Stimulated activated CD4-positive, alpha-beta T cell treated with anti-CD3 and anti-CD28 coated beads, Interleukin-2, amount 100 ng/mL, for 4 hours (primary cell): ENCODE data around the gene DENND1A.

ENCODE experiments used
- DNase-seq: peaks from one replicate; pipeline ENCODE4 v3.0.0-alpha.2; 2020; ENCODE audit warnings: low read depth

DENND1A gene

DNA sequence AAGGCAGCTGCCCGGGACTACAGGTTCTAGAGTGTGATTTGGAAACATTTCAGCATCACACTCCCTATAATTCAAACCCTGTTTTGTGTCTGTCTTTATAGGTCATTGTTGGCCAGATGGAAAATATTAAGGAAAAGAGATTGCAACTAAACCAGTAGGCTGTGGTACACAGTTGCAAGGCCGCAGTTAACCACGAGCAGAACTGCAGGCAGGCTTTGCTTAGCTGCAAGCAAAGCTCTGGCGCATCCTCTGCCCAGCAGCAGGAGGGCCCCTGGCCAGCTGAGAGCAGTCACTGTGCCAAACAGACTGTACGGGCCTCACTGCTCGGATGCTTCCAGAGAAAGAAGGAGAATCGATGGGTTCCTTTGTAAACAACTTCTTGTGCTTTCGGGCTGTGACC, 204.5 kb downstream of the DENND1A start:
- DNase-seq, result no peak

DNA sequence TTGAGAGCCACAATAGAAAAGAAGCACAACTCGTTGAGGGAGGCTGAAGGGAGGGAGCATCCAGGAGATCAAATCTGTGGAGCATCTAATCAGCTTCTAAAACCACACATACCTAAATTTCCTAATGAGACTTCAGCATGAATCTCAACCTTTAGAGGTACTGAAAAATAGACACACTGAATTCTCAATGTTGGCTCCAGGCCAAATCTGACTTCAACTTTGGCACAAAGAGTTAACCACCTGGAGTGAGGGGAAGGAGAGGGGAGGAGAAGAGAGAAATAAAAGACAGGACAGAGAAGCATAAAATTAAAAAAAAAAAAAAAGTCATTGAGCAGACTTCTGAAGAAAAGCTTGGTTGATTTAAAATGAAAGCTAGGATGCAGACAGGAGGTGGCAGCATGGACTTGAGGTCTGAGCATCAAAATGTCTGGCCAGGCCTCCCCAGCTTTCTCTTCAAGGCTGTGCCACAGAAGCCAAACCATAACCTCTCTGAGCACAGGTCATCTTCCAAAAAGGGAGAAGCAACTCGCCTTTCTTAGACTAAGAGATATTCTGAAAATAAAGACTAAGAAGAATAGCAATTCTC, 205.6 kb downstream of the DENND1A start:
- no peak for DNase-seq

DNA sequence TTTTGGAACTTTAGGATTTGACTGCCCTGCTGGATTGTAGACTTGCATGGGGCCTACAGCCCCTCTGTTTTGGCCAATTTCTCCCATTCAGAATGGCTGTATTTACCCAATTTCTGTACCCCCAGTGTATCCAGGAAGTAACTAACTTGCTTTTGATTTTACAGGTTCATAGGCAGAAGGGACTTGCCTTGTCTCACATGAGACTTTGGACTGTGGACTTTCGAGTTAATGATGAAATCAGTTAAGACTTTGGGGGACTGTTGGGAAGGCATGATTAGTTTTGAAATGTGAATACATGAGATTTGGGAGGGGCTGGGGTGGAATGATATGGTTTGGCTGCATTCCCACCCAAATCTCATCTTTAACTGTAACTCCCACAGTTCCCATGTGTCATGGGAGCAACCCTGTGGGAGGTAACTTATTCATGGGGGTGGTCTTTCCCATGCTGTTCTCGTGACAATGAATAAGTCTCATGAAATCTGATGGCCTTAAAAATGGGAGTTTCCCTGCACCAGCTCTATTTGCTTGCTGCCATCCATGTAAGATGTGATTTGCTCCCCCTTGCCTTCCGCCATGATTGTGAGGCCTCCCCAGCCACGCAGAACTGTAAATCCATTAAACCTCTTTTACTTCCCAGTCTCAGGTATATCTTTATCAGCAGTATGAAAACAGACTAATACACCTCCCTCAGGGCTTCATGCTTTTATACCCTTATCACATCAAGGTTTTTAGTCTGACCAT, 206.6 kb downstream of the DENND1A start:
- DNase-seq, result no peak

DNA sequence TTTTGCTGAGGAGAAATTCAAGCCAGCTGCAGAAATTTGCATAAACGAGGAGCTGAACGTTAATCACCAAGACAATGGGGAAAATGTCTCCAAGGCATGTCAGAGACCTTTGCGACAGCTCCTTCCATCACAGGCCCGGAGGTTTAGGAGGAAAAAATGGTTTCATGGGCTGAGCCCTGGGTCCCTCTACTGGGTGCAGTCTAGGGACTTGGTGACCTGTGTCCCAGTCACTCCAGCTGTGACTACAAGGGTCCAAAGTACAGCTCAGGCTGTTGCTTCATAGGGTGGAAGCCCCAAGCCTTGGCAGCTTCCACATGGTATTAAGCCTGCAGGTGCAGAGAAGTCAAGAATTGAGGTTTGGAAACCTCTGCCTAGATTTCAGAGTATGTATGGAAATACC, 207.5 kb downstream of the DENND1A start:
- no peak for DNase-seq

DNA sequence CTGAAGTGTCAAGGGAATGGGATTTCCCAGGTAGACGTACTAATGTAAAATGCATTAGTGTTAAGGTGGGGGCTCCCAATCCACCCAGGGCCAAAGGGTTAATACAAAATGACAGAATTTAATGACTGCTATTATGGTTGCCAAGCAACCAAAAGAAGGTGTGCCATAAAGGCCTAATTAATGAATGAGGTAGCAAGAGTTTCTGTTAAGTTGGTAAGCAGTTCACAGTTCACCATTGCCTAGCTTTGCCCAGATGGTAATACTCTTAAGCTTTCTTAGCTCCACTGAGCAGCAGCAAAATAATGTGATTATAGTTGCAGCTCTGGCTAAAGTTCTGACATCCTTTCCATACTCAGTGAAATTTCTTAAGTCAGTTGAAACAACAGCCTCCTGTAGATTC, 211.7 kb downstream of the DENND1A start:
- DNase-seq, result no peak

DNA sequence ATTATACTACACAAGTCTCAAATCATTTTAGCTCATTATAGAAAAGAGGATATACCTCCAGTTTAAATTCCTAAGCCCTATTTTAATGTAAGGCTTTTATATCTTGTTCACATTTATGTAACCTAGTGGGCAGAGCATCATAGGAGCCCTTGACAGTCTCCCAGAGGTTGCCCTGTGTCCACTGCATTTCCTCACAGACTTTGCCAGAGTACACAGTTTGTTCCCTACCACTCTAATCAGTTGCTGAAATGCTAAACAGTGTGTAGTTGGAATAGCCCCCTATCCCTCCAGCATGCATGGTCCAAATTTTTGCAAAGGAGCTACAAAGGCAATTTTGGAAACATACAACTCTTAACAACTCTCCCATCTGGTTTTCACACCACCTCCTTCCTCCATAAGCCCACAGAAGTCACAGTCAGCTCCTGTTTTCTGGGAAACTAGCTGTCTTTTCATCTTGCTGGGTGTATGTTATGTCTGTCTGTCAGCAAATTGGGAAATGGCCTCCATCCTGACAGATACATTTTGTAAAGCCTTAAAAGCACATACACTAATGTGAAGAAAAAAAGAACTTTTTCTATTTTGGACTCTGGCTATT, 212.2 kb downstream of the DENND1A start:
- DNase-seq, result no peak

DNA sequence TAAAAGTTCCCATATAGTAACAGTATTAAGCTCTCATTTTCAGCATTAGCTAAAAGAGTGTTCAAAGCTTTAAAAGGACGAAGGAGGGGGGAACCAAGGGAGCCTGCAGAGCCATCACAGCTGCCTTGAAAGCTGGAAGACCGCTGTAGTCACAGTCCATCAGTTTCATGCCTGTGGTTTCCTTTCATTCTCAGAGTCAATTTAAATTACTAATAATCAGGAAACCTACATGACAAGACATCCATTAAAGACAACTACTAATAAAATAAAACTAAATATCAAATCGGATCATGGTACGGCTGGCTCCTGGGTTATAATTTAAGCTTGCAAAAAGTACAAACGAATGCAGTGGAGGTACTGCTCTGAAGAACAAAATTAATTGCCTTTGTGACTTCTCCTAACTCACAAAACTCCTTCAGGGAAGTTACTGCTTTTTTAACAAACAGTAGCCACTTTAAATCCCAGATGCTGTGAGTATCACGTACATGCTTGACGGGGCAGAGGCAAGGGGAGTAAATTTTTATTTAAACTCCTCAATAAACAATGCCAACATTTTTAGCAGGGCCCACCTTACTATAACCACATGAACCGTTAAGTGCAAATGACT, 213.5 kb downstream of the DENND1A start:
- DNase-seq, result no peak

DNA sequence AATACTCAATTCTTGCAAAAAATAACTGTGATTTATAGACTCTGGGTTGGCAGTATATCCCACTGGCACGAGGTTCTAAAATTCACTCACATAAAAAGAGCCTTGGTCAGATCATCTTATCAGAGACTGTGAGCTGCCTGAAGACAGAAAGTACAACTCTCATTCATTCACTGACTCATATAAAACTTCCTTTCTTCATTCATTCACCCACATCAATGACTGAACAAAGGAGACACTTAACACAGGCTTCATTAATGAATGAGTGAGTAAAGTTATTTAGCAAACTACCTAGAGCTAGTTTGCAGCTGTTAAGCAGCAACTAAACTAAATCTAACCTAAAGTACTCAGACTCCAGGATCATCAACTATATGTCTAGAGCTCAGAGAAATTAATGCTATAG, 214.7 kb downstream of the DENND1A start:
- DNase-seq, result no peak

DNA sequence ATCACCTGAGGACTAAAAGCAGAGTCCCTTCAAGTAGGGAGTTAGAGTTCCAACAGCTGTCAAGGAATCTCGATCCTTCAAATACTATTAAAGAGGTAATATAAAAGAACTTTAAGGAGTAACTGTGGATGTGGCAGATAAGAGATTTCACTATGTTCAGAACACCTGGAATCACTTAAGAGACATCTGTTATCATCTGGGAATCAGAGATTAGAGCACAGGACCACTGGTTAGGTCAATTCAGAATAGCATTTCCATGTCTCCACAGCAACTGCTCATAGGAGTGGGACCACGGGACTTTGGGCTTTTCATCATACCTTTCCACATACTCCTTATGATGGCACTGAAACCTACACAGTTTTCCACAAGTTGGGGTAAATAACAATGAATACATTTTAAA, 216.6 kb downstream of the DENND1A start:
- DNase-seq, result no peak

DNA sequence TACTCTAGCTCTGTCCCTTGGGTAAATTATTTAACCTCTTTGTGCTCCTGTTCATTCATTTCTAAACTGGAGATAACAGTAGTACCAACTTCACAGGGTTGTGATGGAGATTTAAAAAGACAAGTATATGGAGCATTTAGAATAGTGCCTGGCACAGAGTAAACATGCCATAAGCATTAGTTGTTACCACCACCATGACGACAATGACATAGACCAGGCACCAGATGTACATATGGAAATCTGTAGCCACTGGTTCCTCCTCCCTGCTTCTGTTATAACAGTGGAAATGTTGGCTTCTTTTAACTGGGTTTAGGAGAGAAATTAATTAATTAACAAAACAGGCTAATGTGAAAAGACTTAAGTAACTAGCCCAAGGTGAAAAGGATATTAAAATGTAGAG, 217.5 kb downstream of the DENND1A start:
- DNase-seq, result no peak

DNA sequence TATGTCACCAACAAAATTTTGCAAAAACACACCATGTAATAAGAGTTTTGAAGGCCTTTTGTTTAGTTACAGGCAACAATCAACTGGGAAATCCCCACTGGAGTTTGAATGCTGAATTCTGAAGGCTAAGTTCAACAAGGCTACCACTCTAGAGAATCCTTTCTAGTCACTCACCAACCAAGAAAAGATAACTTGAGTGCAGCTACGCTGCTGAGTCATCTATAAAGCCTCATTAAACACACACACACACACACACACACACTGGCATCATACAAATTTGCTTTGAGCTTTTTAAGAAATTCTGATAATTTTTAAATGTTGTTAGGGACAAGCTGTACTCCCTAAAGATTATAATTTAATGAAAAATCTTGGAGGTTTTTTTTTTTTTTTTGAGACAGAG, 219.6 kb downstream of the DENND1A start:
- DNase-seq, result no peak

DNA sequence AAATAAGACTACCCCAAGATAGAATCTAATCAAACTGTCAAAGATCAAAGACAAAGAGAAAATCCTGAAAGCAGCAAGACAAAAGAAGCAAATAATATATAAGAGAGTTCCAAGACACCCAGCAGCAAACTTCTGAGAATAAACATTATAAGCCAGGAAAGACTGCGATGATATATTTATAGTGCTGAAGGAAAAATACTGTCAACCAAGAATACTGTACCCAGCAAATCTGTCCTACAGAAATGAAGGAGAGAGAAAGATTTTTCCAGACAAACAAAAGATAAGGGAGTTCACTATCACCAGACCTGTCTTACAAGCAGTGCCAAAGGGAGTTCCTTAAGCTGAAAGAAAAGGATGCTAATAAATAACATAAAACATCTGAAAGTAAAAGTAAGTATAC, 227.4 kb downstream of the DENND1A start:
- no peak for DNase-seq

DNA sequence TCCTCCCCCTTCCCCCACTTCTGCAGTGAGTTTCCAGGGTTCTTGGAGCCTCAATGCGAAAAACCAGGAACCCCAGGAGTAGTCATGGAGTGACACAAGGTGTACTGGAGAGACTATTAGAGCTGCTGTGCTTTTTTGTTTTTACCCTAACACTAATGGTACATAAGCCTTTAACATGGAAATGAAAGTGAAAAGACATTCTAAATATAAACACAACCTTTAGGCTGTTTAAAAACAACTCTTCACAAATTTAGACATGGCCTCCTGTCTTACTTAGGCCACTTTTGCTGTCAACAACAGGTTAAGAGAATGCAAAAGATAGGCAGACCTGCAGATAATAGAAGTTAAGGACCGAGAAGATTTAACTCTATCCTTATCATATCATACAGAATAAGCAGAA, 232.2 kb downstream of the DENND1A start:
- no peak for DNase-seq

DNA sequence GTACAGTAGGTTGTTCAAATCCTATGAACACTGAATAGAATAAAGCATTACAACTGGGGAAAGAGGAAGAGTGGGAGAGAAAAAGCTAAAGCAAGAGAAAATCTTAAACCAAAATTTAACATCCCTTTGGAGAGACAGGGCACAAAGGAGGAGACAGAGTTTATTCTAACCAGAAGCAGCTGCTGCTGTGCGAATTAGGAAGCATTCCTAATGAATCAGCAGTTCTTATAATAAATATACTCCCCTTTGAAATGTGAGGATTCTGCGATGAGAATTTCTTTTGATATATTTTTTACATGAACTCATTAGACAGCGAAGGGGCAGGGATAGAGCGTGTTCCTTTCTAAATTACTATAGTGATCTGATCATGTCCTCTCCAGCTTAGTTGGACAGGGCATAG, 233.4 kb downstream of the DENND1A start:
- DNase-seq, result no peak

DNA sequence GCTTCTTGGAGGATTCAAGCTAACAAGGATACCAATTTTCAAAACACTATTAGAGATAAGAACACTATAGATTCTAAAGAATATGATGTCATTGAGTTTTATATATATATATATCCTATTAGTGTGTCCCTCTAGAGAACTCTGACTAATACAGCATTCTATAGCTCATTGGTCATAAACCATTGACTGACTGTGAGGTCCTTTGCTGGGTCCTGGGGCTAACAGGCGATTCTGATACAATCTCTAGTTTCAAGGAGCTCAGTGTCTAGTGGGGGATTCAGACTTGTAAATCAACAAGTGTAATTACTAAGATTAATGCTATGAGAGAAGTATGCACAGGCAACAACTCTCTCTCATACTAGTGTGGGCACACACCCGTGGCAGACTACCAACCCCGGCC, 234.5 kb downstream of the DENND1A start:
- DNase-seq, result no peak

DNA sequence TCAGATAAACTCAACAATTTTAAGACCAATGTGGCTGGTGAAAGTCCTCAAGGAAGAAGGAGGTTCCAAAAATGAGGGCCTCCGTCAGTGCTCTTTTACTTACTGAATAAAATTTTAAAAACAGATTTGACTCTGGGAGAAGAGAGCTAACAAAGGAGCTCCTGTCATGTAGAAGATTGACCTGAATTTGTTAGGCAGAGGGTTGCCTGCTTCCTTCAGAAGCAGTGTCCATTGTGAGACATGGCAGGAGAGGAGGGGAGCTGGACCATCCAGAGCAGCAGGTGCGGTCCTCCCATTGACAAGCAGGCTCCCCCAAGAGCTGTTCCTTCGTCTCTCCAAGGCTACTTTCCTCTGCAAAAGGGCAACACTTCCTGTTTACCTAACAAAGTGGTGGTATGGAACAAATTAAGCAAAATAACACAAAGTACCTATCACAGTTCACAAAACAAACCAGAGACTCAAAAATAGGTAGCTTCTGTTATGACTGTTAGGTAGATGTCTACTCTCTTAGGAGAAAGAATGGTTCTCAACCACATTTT, 238.1 kb downstream of the DENND1A start:
- DNase-seq, result no peak

DNA sequence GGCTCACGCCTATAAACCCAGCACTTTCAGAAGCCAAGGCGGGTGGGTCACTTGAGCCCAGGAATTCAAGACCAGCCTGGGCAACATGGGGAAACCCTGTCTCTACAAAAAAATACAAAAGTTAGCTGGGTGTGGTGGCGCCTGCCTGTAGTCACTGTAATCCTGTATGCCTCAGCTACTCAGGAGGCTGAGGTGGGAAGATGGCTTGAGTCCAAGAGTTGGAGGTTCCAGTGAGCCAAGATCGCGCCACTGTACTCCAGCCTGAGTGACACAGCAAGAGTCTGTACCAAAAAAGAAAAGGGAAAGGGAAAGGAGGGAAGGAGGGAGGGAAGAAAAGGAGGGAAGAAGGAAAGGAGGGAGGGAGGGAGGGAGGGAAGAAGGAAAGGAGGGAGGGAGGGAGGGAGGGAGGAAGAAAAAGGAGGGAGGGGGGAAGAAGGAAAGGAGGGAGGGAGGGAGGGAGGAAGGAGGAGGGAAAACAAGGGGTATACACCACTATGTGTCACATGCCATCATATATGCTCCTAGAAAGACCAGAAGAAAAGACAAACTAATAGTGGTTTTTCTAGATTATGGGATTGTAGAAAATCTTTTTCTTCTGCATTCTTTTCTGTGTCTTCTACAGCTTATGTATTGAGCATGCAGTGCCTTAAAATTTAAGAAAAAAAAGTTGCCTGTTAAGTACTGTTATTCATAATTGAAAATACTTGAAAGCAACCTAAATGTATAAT, 240.1 kb downstream of the DENND1A start:
- DNase-seq, result no peak

DNA sequence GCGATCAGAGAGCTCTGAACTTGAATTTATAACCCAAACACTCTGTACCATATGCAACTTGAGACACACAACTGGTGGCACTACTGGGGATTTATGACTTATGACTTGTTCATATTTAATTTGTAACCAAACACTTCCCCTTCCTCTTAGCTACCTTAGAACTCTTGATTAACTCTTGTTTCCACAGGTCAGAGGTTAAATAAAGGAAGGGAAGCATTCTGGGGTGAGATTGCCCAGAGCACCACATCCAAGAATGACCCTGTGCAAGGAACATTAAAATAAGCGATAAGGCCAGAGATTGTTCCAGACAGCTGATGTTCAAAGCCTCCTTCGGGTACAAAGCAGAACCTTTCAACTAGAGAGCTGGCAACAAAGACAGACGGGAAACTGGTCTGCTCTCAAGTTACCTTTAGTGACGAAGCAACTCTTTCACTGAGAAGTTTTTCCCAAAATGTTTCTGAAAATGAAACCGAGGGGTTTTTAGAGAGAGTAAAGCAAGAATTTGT, 242.6 kb downstream of the DENND1A start:
- no peak for DNase-seq

DNA sequence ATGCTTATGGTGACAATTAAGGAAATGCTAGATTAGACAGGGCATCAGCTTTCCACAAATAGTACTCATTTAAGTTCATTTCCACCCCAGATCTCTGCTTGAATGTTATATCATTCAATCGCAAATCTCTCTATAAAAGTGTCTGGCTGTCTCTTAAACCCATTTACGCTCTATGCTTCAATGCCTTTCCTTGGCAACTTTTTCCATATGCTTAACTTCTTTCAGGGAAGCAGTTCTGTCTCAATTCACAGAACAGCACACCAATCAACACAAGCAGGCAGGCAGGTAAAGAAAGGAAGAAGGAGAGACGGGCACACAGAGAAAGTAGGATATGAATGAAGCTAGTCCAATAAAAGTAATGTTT, 243.1 kb downstream of the DENND1A start:
- no peak for DNase-seq

DNA sequence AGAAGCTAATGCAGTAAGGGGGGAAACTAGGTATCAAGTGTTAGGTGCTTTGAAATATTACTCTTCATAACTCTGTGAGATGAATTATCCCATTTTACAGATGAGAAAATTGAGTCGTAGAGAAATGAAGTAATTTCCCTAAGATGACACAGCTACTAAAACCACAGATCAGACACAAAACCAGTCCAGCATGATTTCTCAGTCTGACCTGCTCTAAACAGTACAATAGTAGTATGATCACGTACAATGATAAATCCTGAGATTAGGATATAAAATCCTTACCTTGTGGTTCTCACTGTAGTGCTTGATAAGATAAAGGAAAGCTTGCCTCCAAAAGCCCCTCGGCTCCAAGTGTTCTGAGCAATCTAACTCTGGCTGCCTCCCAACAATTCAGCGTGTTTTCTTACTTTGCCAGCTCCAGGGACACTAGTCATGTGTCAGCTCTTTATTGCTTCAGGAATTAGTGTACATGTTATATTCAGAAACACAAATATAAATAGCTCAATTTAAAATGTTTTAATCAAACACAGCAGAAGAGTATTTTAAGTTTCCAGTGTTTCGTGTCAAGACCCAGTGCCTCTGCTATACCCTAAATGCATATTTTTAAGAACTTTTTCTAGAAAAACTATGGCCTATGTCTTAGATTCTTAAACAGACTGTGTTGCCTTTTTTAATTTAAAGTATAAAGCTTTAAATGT, 243.6 kb downstream of the DENND1A start:
- no peak for DNase-seq

DNA sequence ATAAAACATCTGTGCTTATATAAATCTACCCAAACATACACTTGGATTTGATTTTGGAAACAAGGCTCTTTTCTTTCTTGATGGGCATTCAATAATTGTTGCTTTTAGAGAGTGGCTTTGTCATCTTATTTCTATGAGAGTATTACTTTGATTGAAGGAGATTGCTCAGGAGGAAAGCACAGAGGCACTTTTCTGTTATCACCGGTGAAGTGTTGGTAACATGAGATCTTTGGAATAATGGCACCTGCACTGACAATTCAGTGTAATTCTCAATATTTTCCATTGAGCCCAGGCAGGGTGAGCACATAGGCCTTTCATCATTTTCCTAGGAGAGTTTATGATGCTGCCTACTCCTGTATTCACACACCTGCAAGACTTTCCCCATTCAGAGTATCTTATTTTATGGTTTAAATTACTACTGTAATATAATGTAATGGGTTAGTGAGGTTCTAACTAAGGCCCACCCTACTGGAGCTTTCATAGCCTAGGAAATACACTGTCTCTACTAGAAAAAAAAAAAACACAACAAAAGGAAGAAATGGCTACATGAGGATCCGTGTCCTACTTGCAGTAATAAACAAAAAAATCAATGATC, 244.3 kb downstream of the DENND1A start:
- no peak for DNase-seq
